PC-9 (cell line): ENCODE measurements around the gene UQCC5. TPM values are rescaled to one million over a fixed set of nuclear protein-coding genes. Genes with fewer than 3 reads are reported as not detected.

Experiments used
- BruUV-seq: library from RNA; stranded (reverse); fragments of 400-500 nt; replicated peaks from 2 replicates; lab custom pipeline; 2021; lab: Mats Ljungman, UMichigan
- CTCF ChIA-PET: fragments of 300-600 bp; sonication (Branson Sonifier 250); formaldehyde crosslinking; loops from one replicate; lab custom pipeline; 2022; ENCODE audit warnings: antibody characterized with exemption; lab: Charles Lee
- POLR2A ChIA-PET: fragments of 300-600 bp; sonication (Branson Sonifier 250); formaldehyde crosslinking; loops from one replicate; lab custom pipeline; 2022; ENCODE audit warnings: antibody characterized with exemption; ENCODE audit not compliant: unreplicated experiment; lab: Charles Lee
- DNase-seq, 2 experiments: peaks; one replicate each; pipeline versions ENCODE4 v3.0.0 to v3.0.0-alpha.2; 2015 to 2022; ENCODE audit warnings: mixed read lengths in 1 of 2
- H2AFZ ChIP-seq: fragments of 200-600 bp; sonication (generic); 2 replicates; pipeline ENCODE4 v1.8.1; 2017; ENCODE audit warnings: antibody characterized with exemption
- H3F3A ChIP-seq: fragments of 200-600 bp; sonication (generic); 2 replicates; pipeline ENCODE4 v1.8.1; 2017; ENCODE audit warnings: antibody characterized with exemption, mild to moderate bottlenecking, low read depth; ENCODE audit not compliant: insufficient read depth
- H3K27ac ChIP-seq: fragments of 200-600 bp; sonication (generic); 2 replicates; pipeline ENCODE4 v1.6.1; 2016; ENCODE audit warnings: mixed run types
- H3K27me3 ChIP-seq: fragments of 200-600 bp; sonication (generic); 2 replicates; pipeline ENCODE4 v1.6.1; 2016; ENCODE audit warnings: low read depth, mixed run types; ENCODE audit not compliant: insufficient read depth
- H3K36me3 ChIP-seq: fragments of 200-600 bp; sonication (generic); 2 replicates; pipeline ENCODE4 v1.6.1; 2016; ENCODE audit warnings: low read depth, mixed run types
- H3K4me1 ChIP-seq: fragments of 200-600 bp; sonication (generic); replicated peaks from 2 replicates; pipeline ENCODE4 v1.6.1; 2016; ENCODE audit warnings: mixed run types; ENCODE audit not compliant: insufficient read depth
- H3K4me2 ChIP-seq: fragments of 200-600 bp; sonication (generic); 2 replicates; pipeline ENCODE4 v1.6.1; 2017; ENCODE audit warnings: mixed run types
- H3K4me3 ChIP-seq: fragments of 200-600 bp; sonication (generic); 2 replicates; pipeline ENCODE4 v1.6.1; 2016; ENCODE audit warnings: mixed run types
- H3K79me2 ChIP-seq: fragments of 200-600 bp; sonication (generic); 2 replicates; pipeline ENCODE4 v1.6.1; 2017; ENCODE audit warnings: low read depth, mixed run types
- H3K9me2 ChIP-seq: fragments of 200-600 bp; sonication (generic); 2 replicates; pipeline ENCODE4 v1.8.1; 2017; ENCODE audit warnings: mild to moderate bottlenecking; ENCODE audit not compliant: insufficient read depth
- H3K9me3 ChIP-seq: fragments of 200-600 bp; sonication (generic); 2 replicates; pipeline ENCODE4 v1.8.1; 2016; ENCODE audit warnings: low read depth; ENCODE audit not compliant: insufficient read depth
- H4K20me1 ChIP-seq: fragments of 200-600 bp; sonication (generic); 2 replicates; pipeline ENCODE4 v1.8.1; 2017; ENCODE audit not compliant: insufficient read depth
- CTCF ChIP-seq: fragments of 200-600 bp; sonication (generic); conservative IDR thresholded peaks from 2 replicates; pipeline ENCODE4 v1.6.1; 2017; ENCODE audit warnings: mixed run types, antibody characterized with exemption, mild to moderate bottlenecking, moderate library complexity
- EZH2 ChIP-seq: fragments of 200-600 bp; sonication (generic); IDR thresholded peaks from 2 replicates; pipeline ENCODE4 v1.8.0; 2017; ENCODE audit warnings: antibody characterized with exemption, low read depth
- intact Hi-C: fragments of 100-400 bp; cut with micrococcal nuclease; formaldehyde crosslinking; loops from one replicate; pipeline ENCODE4 v1.10.0; 2022; ENCODE audit not compliant: unreplicated experiment
- total RNA-seq: library from RNA; stranded (reverse); gene quantifications from 2 replicates; pipeline ENCODE4 v1.2.3, GENCODE V29; 2021

The UQCC5 gene
- total RNA-seq, 1 experiment from 2014 or later: 13.3 TPM

- ChIA-PET CTCF (no interaction called here), POLR2A (no interaction called here)
- no peak overlapping the region for H2AFZ ChIP-seq
- intact Hi-C loops: no loop called here
- no peaks in the 10 kb centered on the region for H3K9me3 ChIP-seq
- H3K36me3 ChIP-seq: no peaks in the 10 kb centered on the region
- H3K27ac ChIP-seq: no peak overlapping the region
- DNase-seq: no peak
- TF ChIP-seq CTCF (no peak), EZH2 (no peak)
- H3K4me2 ChIP-seq: no peak overlapping the region
- no TSS peak for BruUV-seq
- H3K79me2 ChIP-seq: no peaks in the 10 kb centered on the region
- no peaks in the 10 kb centered on the region for H3K9me2 ChIP-seq
- H3K27me3 ChIP-seq: no peaks in the 10 kb centered on the region
- peaks cover 7% of the 10 kb centered on the region; the same call in 1 of the 2 replicates for H3K4me1 ChIP-seq
- no peaks in the 10 kb centered on the region for H4K20me1 ChIP-seq
- no peak overlapping the region for H3K4me3 ChIP-seq
- no peaks in the 10 kb centered on the region for H3F3A ChIP-seq
These were observed 23.7 kb upstream of the UQCC5 start for GRCh38 chr3:52512727-52513126.

GRCh38 chr3:52513281-52513680 is 23.1 kb upstream of the UQCC5 start:
- Histone ChIP-seq H3K4me3 (no peak overlapping the region), H2AFZ (no peak overlapping the region), H3K9me2 (no peaks in the 10 kb centered on the region), H3K4me1 (peaks cover 7% of the 10 kb centered on the region; the same call in 1 of the 2 replicates), H3K27me3 (no peaks in the 10 kb centered on the region), H4K20me1 (no peaks in the 10 kb centered on the region), H3K36me3 (no peaks in the 10 kb centered on the region), H3F3A (no peaks in the 10 kb centered on the region), H3K79me2 (no peaks in the 10 kb centered on the region), H3K4me2 (no peak overlapping the region), H3K9me3 (no peaks in the 10 kb centered on the region), H3K27ac (no peak overlapping the region)
- DNase-seq: no peak
- no TSS peak for BruUV-seq
- ChIA-PET CTCF (no interaction called here), POLR2A (no interaction called here)
- TF ChIP-seq EZH2 (no peak), CTCF (no peak)
- intact Hi-C loops: no loop called here

GRCh38 chr3:52514576-52514975 is 21.8 kb upstream of the UQCC5 start:
- H2AFZ ChIP-seq: no peak overlapping the region
- peaks cover 2% of the 10 kb centered on the region; the same call in 1 of the 2 replicates for H3K4me1 ChIP-seq
- BruUV-seq: no TSS peak
- no peaks in the 10 kb centered on the region for H4K20me1 ChIP-seq
- no peak for TF ChIP-seq EZH2
- TF ChIP-seq CTCF: no peak
- no peak overlapping the region for H3K4me3 ChIP-seq
- no peaks in the 10 kb centered on the region for H3K36me3 ChIP-seq
- H3K9me3 ChIP-seq: no peaks in the 10 kb centered on the region
- CTCF ChIA-PET: no interaction called here
- no peaks in the 10 kb centered on the region for H3K9me2 ChIP-seq
- H3K4me2 ChIP-seq: no peak overlapping the region
- no peak for DNase-seq
- H3F3A ChIP-seq: no peaks in the 10 kb centered on the region
- H3K79me2 ChIP-seq: no peaks in the 10 kb centered on the region
- no peaks in the 10 kb centered on the region for H3K27me3 ChIP-seq
- intact Hi-C loops: no loop called here
- H3K27ac ChIP-seq: no peak overlapping the region
- POLR2A ChIA-PET: no interaction called here
